A549 treated with Mapracorat at 1 μM for 4 hours (cell line): ENCODE data around the gene PTPN7. TPM values are rescaled to one million over a fixed set of nuclear protein-coding genes. Genes with fewer than 3 reads are reported as not detected.

Experiments
- total RNA-seq: library from RNA; stranded (reverse); fragments of 200-300 nt; extraction: Qiagen RNA extraction; gene quantifications from 5 replicates; pipeline ENCODE4 v1.2.3, GENCODE V29; 2022

Gene PTPN7
- total RNA-seq = not detected in 5 replicates

GRCh38 chr1:202160377-202160940 lies at the start of gene PTPN7:
PTPN7 (minus strand) TSS chr1:202160602; CDS start chr1:202159402, 1,200 bp downstream.

GRCh38 chr1:202193614-202194327 lies 33.4 kb upstream of the PTPN7 start, which contains the start of gene LGR6:
LGR6 (plus strand) TSS chr1:202193799; CDS start chr1:202193990, 191 bp downstream.

GRCh38 chr1:202144402-202145067 lies 15.9 kb downstream of the PTPN7 start, which contains the start of gene ARL8A:
ARL8A (minus strand) TSS chr1:202144737; CDS start chr1:202144572, 165 bp downstream.

GRCh38 chr1:202122639-202123335 lies 37.6 kb downstream of the PTPN7 start, which contains the start of gene GPR37L1:
GPR37L1 (plus strand) TSS chr1:202122917; CDS start chr1:202122964, 47 bp downstream.

Other genes starting within 250 kb of the PTPN7 start
- not detected in 5 replicates for gene LMOD1, start 214.1 kb downstream of the PTPN7 start, total RNA-seq
- 90.0 to 141 TPM (median 97.7 TPM) in 5 replicates for gene TIMM17A, start 205.1 kb downstream of the PTPN7 start, total RNA-seq
- gene RNPEP, start 178.0 kb downstream of the PTPN7 start, total RNA-seq = 82.5 to 87.8 TPM (median 87.2 TPM) in 5 replicates
- 126 to 195 TPM (median 182 TPM) in 5 replicates for gene ELF3, start 150.0 kb downstream of the PTPN7 start, total RNA-seq
- 0.10 to 0.16 TPM (median 0.15 TPM) in 5 replicates for gene GPR37L1, start 37.7 kb downstream of the PTPN7 start, total RNA-seq
- 44.7 to 57.5 TPM (median 49.9 TPM) in 5 replicates for gene ARL8A, start 15.9 kb downstream of the PTPN7 start, total RNA-seq
- 0.43 to 0.93 TPM (median 0.71 TPM) in 5 replicates for gene LGR6, start 33.2 kb upstream of the PTPN7 start, total RNA-seq
- gene UBE2T, start 181.3 kb upstream of the PTPN7 start, total RNA-seq = 69.4 to 77.1 TPM (median 73.0 TPM) in 5 replicates
- 1.6 to 2.4 TPM (median 2.2 TPM) in 5 replicates for gene PPP1R12B, start 188.1 kb upstream of the PTPN7 start, total RNA-seq